Panc1 (cell line): ENCODE measurements around the gene ADAMTS2. TPM values are rescaled to one million over a fixed set of nuclear protein-coding genes. Genes with fewer than 3 reads are reported as not detected.

Source experiments
- ATAC-seq: fragments of 200-7000 bp; cut with Tn5 transposase; 2 replicates; pipeline ENCODE4 v1.9.1; 2020; ENCODE audit warnings: mild to moderate bottlenecking, moderate library complexity
- BruUV-seq: library from RNA; stranded (reverse); fragments of 400-500 nt; replicated peaks from 2 replicates; lab custom pipeline; 2021; lab: Mats Ljungman, UMichigan
- CTCF ChIA-PET: fragments of 300-600 bp; sonication (Branson Sonifier 250); formaldehyde crosslinking; loops from one replicate; lab custom pipeline; 2022; ENCODE audit warnings: antibody characterized with exemption; lab: Charles Lee
- POLR2A ChIA-PET: fragments of 300-600 bp; sonication (Branson Sonifier 250); formaldehyde crosslinking; loops from one replicate; lab custom pipeline; 2022; ENCODE audit warnings: antibody characterized with exemption; lab: Charles Lee
- DNase-seq: peaks from one replicate; pipeline ENCODE4 v3.0.0-alpha.2; 2010; ENCODE audit warnings: low read depth, low spot score
- H3K27ac ChIP-seq: 2 replicates; pipeline ENCODE4 v1.5.1; 2011; ENCODE audit warnings: mild to moderate bottlenecking, low read length, inconsistent platforms
- H3K27me3 ChIP-seq: fragments of 200-500 bp; sonication (Bioruptor generic); 2 replicates; pipeline ENCODE4 v1.6.0; 2014; ENCODE audit warnings: low read length, inconsistent platforms; ENCODE audit not compliant: control insufficient read depth, insufficient read depth
- H3K36me3 ChIP-seq: fragments of 200-500 bp; sonication (Bioruptor generic); 2 replicates; pipeline ENCODE4 v1.5.1; 2014; ENCODE audit warnings: inconsistent platforms, mild to moderate bottlenecking, low read length, moderate library complexity; ENCODE audit not compliant: control insufficient read depth, insufficient read depth
- H3K4me1 ChIP-seq: 2 replicates; pipeline ENCODE4 v1.5.1; 2011; ENCODE audit warnings: inconsistent platforms, mild to moderate bottlenecking, low read length, moderate library complexity; ENCODE audit not compliant: control insufficient read depth, insufficient read depth
- H3K4me3 ChIP-seq, 2 experiments: 2 replicates each; pipeline ENCODE4 v1.5.1; 2011 to 2012; ENCODE audit warnings: low read depth in 2 of 2, low read length in 2 of 2, mild to moderate bottlenecking in 2 of 2, inconsistent platforms in 1 of 2, moderate library complexity in 1 of 2
- H3K9me3 ChIP-seq: fragments of 200-500 bp; sonication (Bioruptor generic); 2 replicates; pipeline ENCODE4 v1.5.1; 2014; ENCODE audit warnings: low read depth, mild to moderate bottlenecking, inconsistent platforms, low read length, moderate library complexity; ENCODE audit not compliant: control insufficient read depth, insufficient read depth
- CTCF ChIP-seq: fragments of 450-650 bp; IDR thresholded peaks from 2 replicates; pipeline ENCODE4 v1.5.1; 2017; ENCODE audit warnings: mild to moderate bottlenecking
- POLR2AphosphoS5 ChIP-seq: IDR thresholded peaks from 2 replicates; pipeline ENCODE4 v1.6.1; 2012; ENCODE audit warnings: mild to moderate bottlenecking, low read depth, low read length, moderate library complexity
- REST ChIP-seq, 2 experiments: IDR thresholded peaks; 2 replicates each; pipeline ENCODE4 v1.6.1; 2011 to 2012; ENCODE audit warnings: low read depth in 2 of 2, control low read depth in 1 of 2, low read length in 1 of 2, mild to moderate bottlenecking in 1 of 2, moderate library complexity in 1 of 2; ENCODE audit not compliant: insufficient read depth in 1 of 2
- SIN3A ChIP-seq: IDR thresholded peaks from 2 replicates; pipeline ENCODE4 v1.6.1; 2012; ENCODE audit warnings: low read depth, mild to moderate bottlenecking, low read length, moderate library complexity, borderline replicate concordance; ENCODE audit not compliant: insufficient read depth
- TCF7L2 ChIP-seq: IDR thresholded peaks from 2 replicates; pipeline ENCODE4 v1.6.1; 2011; ENCODE audit warnings: mild to moderate bottlenecking, low read depth, low read length, inconsistent platforms
- in situ Hi-C: cut with HindIII; loops from 2 replicates; pipeline ENCODE4 v1.10.0; 2016; ENCODE audit warnings: low sequenced_read_pairs, low pct_unique_long_range_greater_than_20kb
- intact Hi-C: fragments of 100-400 bp; cut with micrococcal nuclease; formaldehyde crosslinking; loops from one replicate; pipeline ENCODE4 v1.10.0; 2022; ENCODE audit not compliant: unreplicated experiment
- total RNA-seq: library from RNA; stranded (reverse); gene quantifications from one replicate; pipeline ENCODE4 v1.2.1, GENCODE V29; 2021; ENCODE audit not compliant: unreplicated experiment

The ADAMTS2 gene
- total RNA-seq, 1 experiment from 2014 or later = 0.13 TPM

GRCh38 chr5:179225387-179225786 lies 119.9 kb downstream of the ADAMTS2 start:
- intact Hi-C loops (no loop called here), in situ Hi-C loops (no loop called here)
- no TSS peak for BruUV-seq
- TF ChIP-seq TCF7L2 = no peak
- no peak for TF ChIP-seq REST (IDR thresholded peaks at IDR 0.05; ENCODE audit: insufficient read depth in 1 of 2, low read depth in 2 of 2, low read length in 1 of 2)
- no peak for TF ChIP-seq POLR2AphosphoS5
- TF ChIP-seq CTCF = no peak
- no peak for TF ChIP-seq SIN3A
- Histone ChIP-seq H3K27ac (no peak overlapping the region), H3K4me3 (no peak overlapping the region), H3K4me1 (no peaks in the 10 kb centered on the region), H3K9me3 (no peaks in the 10 kb centered on the region), H3K27me3 (no peaks in the 10 kb centered on the region), H3K36me3 (no peaks in the 10 kb centered on the region)
- ChIA-PET CTCF (no interaction called here), POLR2A (no interaction called here)
- ATAC-seq (no peak), DNase-seq (no peak)

GRCh38 chr5:179224741-179225140 lies 120.5 kb downstream of the ADAMTS2 start:
- H3K4me1 ChIP-seq = no peaks in the 10 kb centered on the region
- no peak overlapping the region for H3K4me3 ChIP-seq
- TF ChIP-seq REST (IDR thresholded peaks at IDR 0.05; ENCODE audit: insufficient read depth in 1 of 2, low read depth in 2 of 2, low read length in 1 of 2) = no peak
- TF ChIP-seq POLR2AphosphoS5 = no peak
- no peak for TF ChIP-seq CTCF
- TF ChIP-seq SIN3A = no peak
- TF ChIP-seq TCF7L2 = no peak
- CTCF ChIA-PET = no interaction called here
- in situ Hi-C loops = no loop called here
- intact Hi-C loops = no loop called here
- no peak for ATAC-seq
- BruUV-seq = no TSS peak
- POLR2A ChIA-PET = no interaction called here
- H3K36me3 ChIP-seq = no peaks in the 10 kb centered on the region
- H3K27ac ChIP-seq = no peak overlapping the region
- DNase-seq = no peak
- no peaks in the 10 kb centered on the region for H3K9me3 ChIP-seq
- no peaks in the 10 kb centered on the region for H3K27me3 ChIP-seq
